Aorta (tissue), 4 donors: Measurements from ENCODE around the gene CDCA3. TPM values are rescaled to one million over a fixed set of nuclear protein-coding genes. Genes with fewer than 3 reads are reported as not detected.

ENCODE experiments used
- polyA plus RNA-seq, 2 donors: library from polyadenylated mRNA; stranded (reverse); fragments of 200-250 nt; gene quantifications; one replicate each; pipeline ENCODE4 v1.2.3, GENCODE V29; 2013
- total RNA-seq, 2 donors: library from RNA; stranded (reverse); fragmentation: NEBNext Ultra II Directional; extraction: Animal tissue kit (Norgen Biotek cat#: 25700); gene quantifications; one replicate each; pipeline ENCODE4 v1.2.1, GENCODE V29; 2021
- donor health status: healthy with polysubstance abuse.
- donor health status: Bipolar disorder and iron deficiency.
- donor health status: DM: no; HTN: no; CAD: no.
- donor health status: DM: yes; HTN: yes; CAD: no.

CDCA3 gene
- total and polyA plus RNA-seq, 4 donors: 0.42 to 12.6 (median 2.8) TPM

Other genes with a start within 250 kb of the CDCA3 start
- gene CHD4, start 243.9 kb downstream of the CDCA3 start, total RNA-seq: 100 to 1,000 TPM; 174 to 195 TPM
- 100 to 1,000 TPM in 1 of 2 donors, 10 to 100 TPM in 1; 73.1 to 110 TPM for gene CHD4, start 243.9 kb downstream of the CDCA3 start, polyA plus RNA-seq
- 1 to 10 TPM; 2.5 to 3.7 TPM for gene LPAR5, start 215.3 kb downstream of the CDCA3 start, total RNA-seq
- gene LPAR5, start 215.3 kb downstream of the CDCA3 start, polyA plus RNA-seq: under 1 TPM; 0.51 to 0.88 TPM
- 1 to 10 TPM; 1.8 to 5.2 TPM for gene ACRBP, start 203.9 kb downstream of the CDCA3 start, total RNA-seq
- under 1 TPM in 1 of 2 donors, not detected in 1; 0.25 TPM for gene ACRBP, start 203.9 kb downstream of the CDCA3 start, polyA plus RNA-seq
- gene ING4, start 188.2 kb downstream of the CDCA3 start, total RNA-seq: 10 to 100 TPM; 19.7 to 43.3 TPM
- 10 to 100 TPM; 45.3 to 63.7 TPM for gene ING4, start 188.2 kb downstream of the CDCA3 start, polyA plus RNA-seq
- gene ZNF384, start 161.9 kb downstream of the CDCA3 start, total RNA-seq: 10 to 100 TPM; 54.4 to 66.7 TPM
- 10 to 100 TPM; 23.2 to 49.3 TPM for gene ZNF384, start 161.9 kb downstream of the CDCA3 start, polyA plus RNA-seq
- 10 to 100 TPM in 1 of 2 donors, 1 to 10 TPM in 1; 1.2 to 10.7 TPM for gene PIANP, start 150.5 kb downstream of the CDCA3 start, total RNA-seq
- 1 to 10 TPM; 4.3 to 7.5 TPM for gene PIANP, start 150.5 kb downstream of the CDCA3 start, polyA plus RNA-seq
- 10 to 100 TPM; 47.0 to 50.1 TPM for gene COPS7A, start 127.2 kb downstream of the CDCA3 start, total RNA-seq
- 10 to 100 TPM; 43.8 to 70.5 TPM for gene COPS7A, start 127.2 kb downstream of the CDCA3 start, polyA plus RNA-seq
- 100 to 1,000 TPM; 110 to 144 TPM for gene MLF2, start 98.1 kb downstream of the CDCA3 start, total RNA-seq
- 100 to 1,000 TPM; 134 to 141 TPM for gene MLF2, start 98.1 kb downstream of the CDCA3 start, polyA plus RNA-seq
- gene PTMS, start 84.9 kb downstream of the CDCA3 start, total RNA-seq: 100 to 1,000 TPM; 358 to 396 TPM
- 100 to 1,000 TPM; 549 to 584 TPM for gene PTMS, start 84.9 kb downstream of the CDCA3 start, polyA plus RNA-seq
- gene LAG3, start 78.8 kb downstream of the CDCA3 start, total RNA-seq: 1 to 10 TPM; 1.2 to 1.8 TPM
- 1 to 10 TPM in 1 of 2 donors, under 1 TPM in 1; 0.25 to 2.4 TPM for gene LAG3, start 78.8 kb downstream of the CDCA3 start, polyA plus RNA-seq
- gene CD4, start 61.8 kb downstream of the CDCA3 start, total RNA-seq: 10 to 100 TPM; 20.1 to 40.6 TPM
- gene CD4, start 61.8 kb downstream of the CDCA3 start, polyA plus RNA-seq: 10 to 100 TPM in 1 of 2 donors, 1 to 10 TPM in 1; 2.1 to 14.3 TPM
- 10 to 100 TPM in 1 of 2 donors, 1 to 10 TPM in 1; 4.4 to 16.6 TPM for gene GPR162, start 29.5 kb downstream of the CDCA3 start, total RNA-seq
- 10 to 100 TPM in 1 of 2 donors, 1 to 10 TPM in 1; 6.0 to 17.2 TPM for gene GPR162, start 29.5 kb downstream of the CDCA3 start, polyA plus RNA-seq
- 10 to 100 TPM; 43.5 to 66.3 TPM for gene P3H3, start 22.9 kb downstream of the CDCA3 start, total RNA-seq
- gene P3H3, start 22.9 kb downstream of the CDCA3 start, polyA plus RNA-seq: 10 to 100 TPM; 23.4 to 93.3 TPM
- gene GNB3, start 10.4 kb downstream of the CDCA3 start, total RNA-seq: 10 to 100 TPM in 1 of 2 donors, 1 to 10 TPM in 1; 8.2 to 13.7 TPM
- gene GNB3, start 10.4 kb downstream of the CDCA3 start, polyA plus RNA-seq: 10 to 100 TPM in 1 of 2 donors, 1 to 10 TPM in 1; 6.0 to 32.9 TPM
- gene USP5, start 864 bp upstream of the CDCA3 start, total RNA-seq: 10 to 100 TPM; 59.5 to 64.6 TPM
- 10 to 100 TPM; 26.7 to 47.0 TPM for gene USP5, start 864 bp upstream of the CDCA3 start, polyA plus RNA-seq
- gene TPI1, start 16.2 kb upstream of the CDCA3 start, total RNA-seq: 100 to 1,000 TPM; 317 TPM
- gene TPI1, start 16.2 kb upstream of the CDCA3 start, polyA plus RNA-seq: 100 to 1,000 TPM; 310 to 314 TPM
- 10 to 100 TPM in 1 of 2 donors, 1 to 10 TPM in 1; 4.2 to 10.2 TPM for gene SPSB2, start 22.0 kb upstream of the CDCA3 start, total RNA-seq
- 10 to 100 TPM; 11.1 to 14.3 TPM for gene SPSB2, start 22.0 kb upstream of the CDCA3 start, polyA plus RNA-seq
- gene LRRC23, start 53.5 kb upstream of the CDCA3 start, total RNA-seq: 10 to 100 TPM in 1 of 2 donors, 1 to 10 TPM in 1; 5.3 to 11.2 TPM
- 10 to 100 TPM; 16.8 to 20.8 TPM for gene LRRC23, start 53.5 kb upstream of the CDCA3 start, polyA plus RNA-seq
- gene ENO2, start 63.3 kb upstream of the CDCA3 start, total RNA-seq: 10 to 100 TPM; 59.0 to 79.5 TPM
- gene ENO2, start 63.3 kb upstream of the CDCA3 start, polyA plus RNA-seq: 100 to 1,000 TPM in 1 of 2 donors, 10 to 100 TPM in 1; 14.7 to 116 TPM
- 100 to 1,000 TPM; 138 to 146 TPM for gene ATN1, start 76.7 kb upstream of the CDCA3 start, total RNA-seq
- gene ATN1, start 76.7 kb upstream of the CDCA3 start, polyA plus RNA-seq: 100 to 1,000 TPM in 1 of 2 donors, 10 to 100 TPM in 1; 22.7 to 149 TPM
- not detected for gene RNU7-1, start 92.5 kb upstream of the CDCA3 start, total RNA-seq
- gene RNU7-1, start 92.5 kb upstream of the CDCA3 start, polyA plus RNA-seq: not detected
- 100 to 1,000 TPM; 197 to 233 TPM for gene C12orf57, start 92.7 kb upstream of the CDCA3 start, total RNA-seq
- 1,000 to 10,000 TPM in 1 of 2 donors, 100 to 1,000 TPM in 1; 849 to 1,017 TPM for gene C12orf57, start 92.7 kb upstream of the CDCA3 start, polyA plus RNA-seq
- gene PTPN6, start 100.1 kb upstream of the CDCA3 start, total RNA-seq: 10 to 100 TPM; 29.8 to 42.3 TPM
- 10 to 100 TPM; 10.1 to 25.7 TPM for gene PTPN6, start 100.1 kb upstream of the CDCA3 start, polyA plus RNA-seq
- gene PHB2, start 119.4 kb upstream of the CDCA3 start, total RNA-seq: 100 to 1,000 TPM in 1 of 2 donors, 10 to 100 TPM in 1; 97.9 to 117 TPM
- gene PHB2, start 119.4 kb upstream of the CDCA3 start, polyA plus RNA-seq: 100 to 1,000 TPM; 105 to 139 TPM
- gene EMG1, start 119.6 kb upstream of the CDCA3 start, total RNA-seq: 10 to 100 TPM; 30.2 to 31.6 TPM
- 10 to 100 TPM; 15.4 to 24.4 TPM for gene EMG1, start 119.6 kb upstream of the CDCA3 start, polyA plus RNA-seq
- 10 to 100 TPM; 28.8 to 33.2 TPM for gene LPCAT3, start 167.2 kb upstream of the CDCA3 start, total RNA-seq
- 10 to 100 TPM; 10.1 to 27.3 TPM for gene LPCAT3, start 167.2 kb upstream of the CDCA3 start, polyA plus RNA-seq
- gene C1S, start 209.4 kb upstream of the CDCA3 start, total RNA-seq: 1,000 to 10,000 TPM in 1 of 2 donors, 100 to 1,000 TPM in 1; 490 to 1,087 TPM
- 100 to 1,000 TPM; 141 to 687 TPM for gene C1S, start 209.4 kb upstream of the CDCA3 start, polyA plus RNA-seq
- 1,000 to 10,000 TPM in 1 of 2 donors, 100 to 1,000 TPM in 1; 769 to 1,570 TPM for gene C1R, start 241.2 kb upstream of the CDCA3 start, total RNA-seq
- gene C1R, start 241.2 kb upstream of the CDCA3 start, polyA plus RNA-seq: 1,000 to 10,000 TPM in 1 of 2 donors, 100 to 1,000 TPM in 1; 148 to 1,159 TPM